H1 (cell line): ENCODE results near the gene STEAP1B.
"Not testable (repeated sequence)": the region's sequence is repeated elsewhere in the genome, so short reads cannot be mapped to it uniquely, and the experiment has no call there.

ENCODE experiments used
- ATF3 ChIP-seq: IDR thresholded peaks from 2 replicates; pipeline ENCODE4 v1.6.1; 2011; ENCODE audit warnings: low read depth, mild to moderate bottlenecking, low read length; ENCODE audit not compliant: insufficient read depth
- CTCF ChIP-seq, 3 experiments: IDR thresholded peaks; 1 replicate in 2 of 3; 2 replicates in 1 of 3; pipeline versions ENCODE4 v1.5.1 to v1.6.1; 2011; ENCODE audit warnings: low read length in 3 of 3, mild to moderate bottlenecking in 3 of 3, inconsistent platforms in 2 of 3, low read depth in 1 of 3, moderate library complexity in 1 of 3; ENCODE audit not compliant: insufficient read depth in 1 of 3; ENCODE audit errors: control extremely low read depth in 1 of 3
- EGR1 ChIP-seq: IDR thresholded peaks from 2 replicates; pipeline ENCODE4 v1.6.1; 2011; ENCODE audit warnings: low read depth, low read length, borderline replicate concordance
- EZH2 ChIP-seq: fragments of 200-600 bp; sonication (generic); IDR thresholded peaks from 2 replicates; pipeline ENCODE4 v1.7.1; 2012; ENCODE audit warnings: low read depth, mild to moderate bottlenecking, moderate library complexity, low read length, inconsistent platforms; ENCODE audit not compliant: severe bottlenecking
- RFX5 ChIP-seq: IDR thresholded peaks from 2 replicates; pipeline ENCODE4 v1.6.1; 2011; ENCODE audit warnings: low read depth, low read length, improper control_type of control experiment, borderline replicate concordance
- SIN3A ChIP-seq, 2 experiments: IDR thresholded peaks in 1 of 2; conservative IDR thresholded peaks in 1 of 2; 2 replicates each; pipeline ENCODE4 v1.6.1; 2011 to 2012; ENCODE audit warnings: low read length in 2 of 2, improper control_type of control experiment in 1 of 2, low read depth in 1 of 2, mild to moderate bottlenecking in 1 of 2
- SIX5 ChIP-seq: IDR thresholded peaks from 2 replicates; pipeline ENCODE4 v1.6.1; 2011; ENCODE audit warnings: mild to moderate bottlenecking, low read depth, low read length
- SP2 ChIP-seq: IDR thresholded peaks from 2 replicates; pipeline ENCODE4 v1.6.1; 2012; ENCODE audit warnings: mild to moderate bottlenecking, low read length, inconsistent platforms
- SRF ChIP-seq: IDR thresholded peaks from 2 replicates; pipeline ENCODE4 v1.6.1; 2011; ENCODE audit warnings: mild to moderate bottlenecking, low read depth, low read length, moderate library complexity
- TCF12 ChIP-seq: IDR thresholded peaks from 2 replicates; pipeline ENCODE4 v1.6.1; 2011; ENCODE audit warnings: low read depth, mild to moderate bottlenecking, low read length

GRCh38 chr7:22519560-22519959, 19.6 kb upstream of the STEAP1B start:
- TF ChIP-seq SIX5; ATF3; CTCF (IDR thresholded peaks at IDR 0.05; ENCODE audit: control extremely low read depth in 1 of 3, insufficient read depth in 1 of 3, low read depth in 1 of 3, low read length in 3 of 3); EGR1; RFX5; SP2; SIN3A (conservative IDR thresholded peaks at IDR 0.05 in 1 of 2, IDR thresholded peaks at IDR 0.05 in 1 of 2; ENCODE audit: low read depth in 1 of 2, low read length in 2 of 2); SRF; EZH2; TCF12: not testable (repeated sequence)
